T-helper 9 cell (primary cell): ENCODE measurements around the gene TNK2.
A peak's percentile ranks its signal among the peaks of the same experiment; 100 is the strongest.

Experiments used
- DNase-seq: peaks from one replicate; pipeline ENCODE4 v3.0.0-alpha.2; 2020

The TNK2 gene

DNA sequence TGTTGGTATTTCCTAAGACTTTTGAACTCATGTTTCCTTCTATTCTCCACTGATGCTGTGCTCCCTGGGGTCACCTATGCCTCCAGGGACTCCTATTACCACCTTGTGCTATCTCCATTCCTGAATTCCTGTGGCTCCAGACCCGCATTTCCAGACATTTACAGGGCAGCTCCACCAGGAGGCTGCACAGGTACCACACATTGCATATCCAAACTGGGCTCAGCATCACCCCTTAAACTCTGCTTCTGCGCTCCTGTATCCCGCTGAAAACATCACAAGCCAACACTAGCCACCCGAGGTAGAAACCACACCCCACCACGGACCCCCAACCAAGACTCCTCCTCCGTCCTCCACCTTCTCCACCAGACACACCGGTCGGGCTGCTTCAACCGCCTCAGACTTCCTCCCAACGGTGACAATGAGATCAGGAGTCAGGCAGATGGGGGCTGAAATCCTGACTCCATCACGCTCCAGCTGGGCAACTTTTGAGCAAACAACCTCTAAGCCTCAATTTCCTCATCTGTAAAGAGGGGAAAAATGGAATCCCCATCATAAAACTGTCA is 10.4 kb downstream of the TNK2 start:
- no peak for DNase-seq

DNA sequence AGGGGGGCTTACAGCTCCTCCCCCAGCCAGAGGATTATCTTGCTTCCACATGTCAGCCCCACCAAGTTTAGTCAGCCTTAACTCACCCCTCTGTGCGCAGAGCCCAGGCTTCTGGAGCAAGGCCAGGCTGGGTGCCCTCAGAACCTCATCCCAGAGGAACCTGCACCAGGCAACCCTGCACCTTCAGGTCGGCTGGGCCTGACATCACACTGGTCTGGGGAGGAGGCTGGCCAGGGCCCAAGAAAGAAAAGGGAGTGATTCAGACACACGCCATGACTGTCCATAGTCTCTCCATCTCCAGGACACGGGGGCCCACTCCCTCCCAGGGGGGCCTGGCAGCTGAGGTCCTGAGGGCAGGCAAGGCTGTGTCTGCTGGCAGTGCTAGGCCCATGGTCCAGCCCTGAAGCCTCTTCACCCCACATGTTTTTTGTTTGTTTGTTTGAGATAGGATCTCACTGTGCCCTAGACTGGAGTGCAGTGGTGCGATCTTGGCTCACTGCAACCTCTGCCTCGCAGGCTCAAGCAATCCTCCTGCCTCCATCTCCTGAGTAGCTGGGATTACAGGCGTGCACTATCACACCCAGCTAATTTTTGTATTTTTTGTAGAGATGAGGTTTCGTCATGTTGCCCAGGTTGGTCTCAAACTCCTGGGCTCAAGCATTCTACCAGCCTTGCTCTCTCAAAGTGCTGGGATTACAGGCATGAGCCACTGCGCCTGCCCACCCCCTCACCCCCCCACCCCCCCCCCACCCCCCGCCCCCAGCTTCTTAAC is 11.1 kb downstream of the TNK2 start:
- DNase-seq = no peak

DNA sequence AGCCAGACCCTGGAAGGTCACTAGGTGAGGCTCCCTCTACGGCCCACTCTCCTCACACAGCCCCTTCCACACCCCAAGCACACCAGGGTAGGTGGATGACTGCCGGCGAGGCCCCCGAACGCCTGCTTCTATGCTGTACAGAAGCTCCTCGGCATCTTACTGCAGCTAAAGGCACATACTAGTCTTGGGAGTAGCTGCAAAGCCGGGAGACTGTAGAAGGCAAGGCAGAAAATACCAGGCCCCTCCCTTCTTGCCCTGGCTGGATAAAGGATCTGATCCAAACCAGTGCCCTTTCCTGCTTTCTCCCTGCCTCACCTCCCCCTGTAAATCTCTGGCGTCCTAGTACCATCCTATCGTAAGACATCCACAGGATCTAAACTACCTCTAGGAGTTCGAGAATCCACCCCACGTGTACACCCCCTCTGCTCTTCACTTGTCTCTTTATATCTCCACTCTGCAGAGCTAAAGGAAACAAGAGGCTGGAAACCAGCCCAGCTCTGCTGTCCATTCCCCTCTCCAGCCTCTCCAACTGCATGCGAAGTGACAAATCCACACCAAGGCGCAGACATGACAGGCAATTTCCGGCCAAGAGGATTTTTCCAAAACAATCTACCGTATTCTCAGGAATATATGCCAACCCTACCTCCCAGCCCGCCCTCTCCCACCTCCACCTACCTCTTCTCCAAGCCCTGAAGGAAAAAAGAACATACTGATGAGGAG is 11.8 kb downstream of the TNK2 start:
- no peak for DNase-seq

DNA sequence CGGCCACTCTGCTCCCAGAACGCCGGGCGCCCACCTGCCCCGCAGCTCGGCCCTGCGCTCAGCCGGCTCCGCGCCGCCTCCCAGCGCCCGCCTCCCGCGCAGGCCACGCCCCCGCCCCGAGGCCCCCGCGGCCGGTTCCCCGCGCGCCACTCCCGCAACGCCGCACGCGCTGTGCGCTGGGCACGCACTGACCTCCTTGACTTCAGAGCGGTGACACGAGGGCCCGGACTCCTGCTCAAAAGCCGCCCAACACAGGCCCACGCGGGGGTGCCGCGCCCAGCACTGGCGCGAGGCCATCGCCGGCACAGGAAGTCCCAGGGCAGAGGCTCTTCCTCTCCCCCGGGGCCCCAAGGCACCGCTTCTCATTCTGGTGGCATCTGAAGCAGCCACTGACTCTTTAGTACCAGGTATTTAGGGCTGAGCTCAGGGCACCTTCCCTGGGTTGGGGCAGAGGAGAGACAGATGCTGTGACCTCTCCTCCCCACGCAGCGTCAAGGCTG is 12.4 kb downstream of the TNK2 start:
- DNase-seq = peak; percentile 53

DNA sequence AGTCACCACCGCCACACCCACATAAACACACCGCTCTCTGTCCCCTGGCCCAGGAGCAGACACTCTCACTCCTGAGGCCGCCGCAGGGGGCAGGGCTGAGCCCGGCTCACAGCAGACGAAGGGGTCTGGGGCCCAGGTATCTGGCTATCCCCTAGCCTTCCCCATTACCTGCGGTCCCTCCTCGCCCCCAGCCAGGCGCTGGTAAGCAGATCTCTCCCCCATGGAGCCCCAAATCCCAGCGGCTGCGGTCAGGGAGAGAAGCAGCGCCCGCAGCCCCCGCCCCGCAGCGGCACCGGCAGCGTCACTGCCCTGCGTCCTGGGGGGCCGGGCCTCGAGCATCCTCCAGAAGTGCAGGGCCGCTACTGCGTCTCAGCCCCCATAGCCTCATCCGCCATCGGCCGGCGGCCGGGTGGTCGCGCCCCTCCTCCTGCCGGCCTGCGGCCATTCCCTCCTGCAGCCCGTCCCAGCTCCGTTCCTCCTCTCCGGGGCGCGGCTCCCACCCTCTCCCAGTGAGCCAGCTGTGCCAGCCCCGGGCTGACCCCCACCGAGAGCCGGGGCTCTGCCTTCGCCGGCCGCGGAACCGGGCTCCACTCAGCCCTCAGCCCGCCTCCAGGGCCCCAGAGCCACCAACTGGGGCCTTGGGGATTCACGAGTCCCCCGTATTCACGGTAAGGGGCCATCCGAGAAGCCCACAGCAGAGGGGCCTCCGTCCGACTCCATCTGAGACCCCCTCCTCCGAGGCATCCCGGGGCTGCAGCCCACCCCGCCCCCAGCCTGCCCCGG is 13.1 kb downstream of the TNK2 start:
- DNase-seq = peak; percentile 58

DNA sequence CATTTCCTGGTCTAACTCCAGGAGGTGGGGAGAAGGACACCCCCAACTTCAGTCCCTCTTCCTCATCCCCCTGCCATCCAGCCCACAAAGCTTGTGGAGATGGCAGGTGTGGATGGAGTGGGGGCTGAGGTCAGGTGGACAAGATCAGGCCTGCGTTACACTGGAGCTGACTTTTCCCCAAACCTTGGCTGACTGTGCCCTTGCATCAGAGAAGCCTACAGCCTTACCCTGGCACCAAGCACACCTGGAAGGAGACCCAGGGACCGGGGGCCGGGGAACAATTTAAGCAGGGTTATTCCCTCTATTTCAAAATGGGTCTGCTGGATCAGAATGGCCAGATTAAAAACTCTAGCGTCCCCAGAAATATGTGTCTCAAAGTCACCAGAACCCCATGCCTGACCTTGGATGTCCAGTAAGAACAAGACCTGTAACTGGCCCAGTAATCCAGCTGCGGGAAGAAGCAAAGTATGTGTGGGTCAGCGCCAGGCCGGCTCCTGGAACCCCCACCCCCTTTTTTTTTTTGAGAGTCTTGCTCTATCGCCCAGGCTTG is 14.4 kb downstream of the TNK2 start:
- no peak for DNase-seq

DNA sequence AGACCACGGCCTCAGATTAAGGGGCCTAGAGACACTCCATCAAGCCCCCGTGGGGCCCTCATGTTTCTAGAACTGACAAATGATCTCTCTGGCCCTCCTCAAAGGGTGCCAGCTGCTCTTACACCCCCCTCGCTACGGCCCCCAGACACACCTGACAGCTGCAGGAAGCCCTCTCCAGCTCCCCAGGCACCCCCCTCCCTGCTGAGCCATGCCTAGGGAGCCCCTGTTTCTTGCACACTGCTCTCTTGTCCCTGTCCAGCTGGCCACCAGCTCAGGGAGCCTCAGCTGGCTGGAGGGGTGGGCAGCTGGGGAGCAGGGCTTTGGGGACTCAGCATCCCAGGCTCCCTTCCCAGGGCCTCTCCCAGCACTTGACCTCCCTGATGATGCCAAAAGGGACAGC is 14.8 kb downstream of the TNK2 start:
- DNase-seq = no peak

DNA sequence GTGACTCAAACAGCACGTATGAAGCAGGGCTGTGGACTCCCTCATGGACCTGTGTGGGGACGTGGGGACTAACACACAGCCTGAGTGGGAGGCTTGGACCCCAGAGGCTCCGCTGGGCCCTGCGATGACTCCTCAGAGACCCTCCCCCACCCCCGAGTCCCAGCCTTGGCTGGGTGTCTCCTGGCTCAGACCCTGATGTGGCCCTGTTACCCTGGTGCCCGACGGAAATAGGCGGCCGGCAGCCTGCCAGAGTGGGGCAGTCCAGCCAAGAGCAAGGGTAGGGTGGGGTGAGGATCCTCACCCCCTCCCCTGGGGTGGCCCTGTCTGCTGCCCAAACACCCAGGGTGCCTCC is 15.3 kb downstream of the TNK2 start:
- DNase-seq = no peak

DNA sequence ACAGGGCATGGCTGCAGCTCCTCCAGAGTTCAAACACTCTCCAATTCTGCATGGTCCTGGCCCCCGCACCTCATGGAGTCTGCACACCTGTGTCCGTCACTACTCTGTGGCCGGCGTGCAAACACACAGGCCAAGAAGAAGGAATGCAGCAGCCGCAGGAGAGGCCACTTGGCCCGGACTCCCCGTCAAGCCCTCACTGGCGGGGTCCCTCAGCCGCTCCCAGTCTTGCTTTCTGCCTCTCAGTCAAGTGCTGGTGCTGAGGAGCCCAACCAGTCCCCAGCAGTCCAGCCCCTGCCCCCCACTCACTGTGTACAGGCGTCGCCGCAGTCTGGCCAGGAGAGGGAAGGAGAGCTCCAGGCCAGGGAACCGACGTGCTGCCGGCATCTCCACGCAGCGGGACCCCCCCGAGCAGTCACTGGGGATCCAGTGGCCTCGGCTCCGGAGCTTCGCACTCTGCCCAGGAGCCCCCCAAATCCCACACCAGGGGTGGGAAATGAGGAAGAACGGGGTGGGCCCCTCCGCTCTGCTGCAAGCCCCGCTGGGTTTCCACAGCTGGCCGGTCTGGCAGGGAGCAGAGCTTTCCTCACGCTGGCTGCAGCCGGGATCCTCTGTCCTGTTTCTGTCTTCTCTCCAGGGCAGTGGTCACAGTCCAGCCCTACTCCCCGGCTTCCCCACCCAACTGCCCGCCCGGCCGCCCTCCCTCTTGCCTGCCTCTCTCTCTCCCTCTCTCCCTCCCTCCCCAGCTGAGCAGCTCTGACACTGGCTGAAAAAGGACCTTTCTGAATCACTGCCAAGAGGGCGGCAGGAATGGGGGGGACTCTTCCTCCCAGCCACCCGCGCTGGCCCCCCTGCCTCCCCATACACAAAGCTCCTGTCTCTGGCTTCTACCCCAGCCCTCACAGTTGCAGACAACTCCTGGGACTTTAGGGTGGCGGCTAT is 16.0 kb downstream of the TNK2 start:
- DNase-seq = no peak

DNA sequence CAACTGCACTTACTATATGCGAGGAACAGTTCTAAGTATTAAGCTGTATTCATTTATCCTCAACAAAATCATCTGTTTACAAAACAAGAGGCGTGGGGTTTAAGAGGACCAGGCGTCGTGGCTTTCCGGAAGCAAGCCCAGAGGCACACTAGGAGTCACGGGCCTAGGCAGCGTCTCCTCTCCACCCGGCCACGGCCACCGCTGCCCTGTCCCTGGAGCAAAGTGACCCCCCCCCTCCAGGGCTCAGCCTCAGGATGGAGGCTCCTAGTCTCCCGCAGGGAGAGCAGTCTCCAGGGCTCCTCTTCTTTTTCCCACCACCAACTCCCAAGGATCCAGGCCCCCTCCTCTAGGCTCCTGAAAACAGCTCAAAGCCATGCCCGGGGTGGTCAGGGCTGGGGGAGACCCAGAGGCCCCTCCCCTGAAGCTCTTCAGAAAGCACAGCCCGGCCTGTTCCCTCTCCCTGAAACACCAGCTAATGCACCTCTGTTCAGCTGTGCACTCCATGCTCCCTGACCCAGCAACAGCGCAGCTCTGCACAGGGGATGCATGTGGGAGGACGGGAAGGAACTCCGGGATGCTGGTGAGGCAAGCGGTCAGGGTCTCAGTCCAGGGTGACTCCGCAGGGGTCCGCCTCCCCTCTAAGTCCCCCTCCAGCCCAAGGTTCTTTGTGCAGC is 16.8 kb downstream of the TNK2 start:
- DNase-seq = no peak

DNA sequence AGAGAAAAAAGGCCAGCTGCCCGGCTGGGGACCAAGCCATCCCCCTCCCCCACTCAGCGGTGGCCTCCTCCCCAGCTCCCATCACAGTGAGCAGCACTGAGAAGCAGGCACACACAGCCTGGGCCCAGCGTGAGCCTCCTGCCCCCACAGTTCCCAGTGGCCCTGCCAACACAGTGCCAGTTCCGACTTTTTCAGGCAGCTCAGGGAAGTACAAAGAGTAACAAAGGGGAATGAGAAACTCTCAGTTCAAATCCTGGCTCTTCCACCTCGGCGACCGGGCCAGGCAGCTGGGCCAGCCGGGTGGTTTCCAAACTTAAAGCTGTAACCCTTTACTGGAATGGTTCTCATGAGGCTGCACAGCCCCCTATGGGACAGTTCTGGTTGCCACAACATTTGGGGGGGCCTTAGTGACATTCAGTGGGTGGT is 18.5 kb downstream of the TNK2 start:
- DNase-seq = no peak

DNA sequence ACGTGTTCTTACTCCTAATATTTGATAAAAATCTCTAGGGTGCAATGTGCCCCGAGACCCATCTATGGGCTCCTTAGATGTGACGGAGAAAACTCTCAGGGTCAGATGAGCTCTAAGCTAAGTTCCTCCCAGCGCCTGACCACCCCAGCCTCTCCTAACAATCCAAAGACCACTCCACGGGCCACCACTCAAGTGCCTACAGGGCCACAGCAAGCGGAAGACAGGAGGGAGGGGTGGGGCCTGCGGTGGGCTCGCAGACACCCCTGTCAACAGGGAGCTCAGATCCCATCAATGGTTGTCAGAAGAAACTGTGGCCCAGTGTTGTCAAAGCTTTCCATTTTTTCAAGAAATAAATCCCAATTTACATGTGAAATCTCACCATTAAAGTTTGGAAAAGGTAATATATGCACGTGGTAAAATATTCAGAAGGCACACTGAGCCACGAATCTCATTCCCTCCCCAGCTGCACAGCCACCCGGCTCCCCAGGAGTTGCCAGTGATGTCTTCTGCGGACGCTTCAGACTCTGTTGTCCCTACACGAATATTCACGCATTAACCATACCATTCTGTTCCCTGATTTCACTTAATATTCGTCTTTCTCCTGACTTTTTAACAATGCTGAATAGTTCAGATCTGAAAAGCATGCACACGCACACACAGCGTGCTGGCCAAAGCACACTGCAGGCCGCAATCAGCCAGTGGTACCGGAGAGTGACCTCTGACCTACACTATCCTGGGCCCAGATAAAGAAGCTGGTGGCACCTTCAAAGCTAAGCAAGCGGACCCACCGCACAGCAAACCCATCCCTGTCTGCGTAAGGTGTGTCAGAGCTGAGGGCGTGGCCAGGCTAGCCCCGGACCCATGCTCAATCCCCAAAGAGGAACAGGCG is 19.1 kb downstream of the TNK2 start:
- DNase-seq = no peak

DNA sequence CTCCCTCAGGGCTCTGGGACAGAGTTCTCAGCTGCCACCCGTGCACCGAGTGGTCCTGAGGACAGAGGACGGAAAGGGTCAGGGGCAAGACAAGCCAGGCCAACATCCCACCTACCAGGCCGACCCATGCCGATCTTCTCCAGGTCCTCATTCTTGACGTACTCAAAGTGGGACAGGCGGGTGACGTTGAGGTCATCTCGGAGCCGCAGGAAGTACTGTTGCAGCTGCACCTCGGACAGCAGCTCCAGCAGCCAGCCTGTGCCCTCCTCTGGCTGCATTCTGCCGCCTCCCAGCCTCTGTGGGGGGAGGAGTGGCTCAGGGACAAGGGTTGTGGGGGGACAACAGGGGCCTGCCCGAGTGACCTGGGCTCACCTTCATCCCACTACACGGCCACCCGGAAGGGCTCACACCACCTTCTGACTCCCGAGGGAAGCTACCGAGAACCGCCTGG is 20.0 kb downstream of the TNK2 start:
- no peak for DNase-seq

DNA sequence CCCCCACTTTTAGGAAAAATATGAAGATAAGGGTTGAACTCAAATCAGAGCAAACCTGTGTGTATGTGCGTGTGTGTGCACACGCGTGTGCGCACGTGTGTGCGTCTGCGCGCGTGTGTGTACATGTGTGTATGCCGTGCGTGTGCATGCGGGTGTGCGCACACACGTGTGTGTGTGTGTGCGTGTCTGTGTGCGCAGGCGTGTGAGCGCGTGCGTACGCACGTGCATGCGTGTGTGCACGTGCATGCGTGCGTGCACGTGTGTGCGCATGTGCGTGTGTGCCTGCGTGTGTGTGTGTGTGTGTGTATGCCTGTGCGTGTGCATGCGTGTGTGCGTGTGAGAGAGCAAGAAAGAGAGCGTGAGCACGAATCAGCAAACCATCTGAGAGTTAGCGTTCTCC is 20.7 kb downstream of the TNK2 start:
- DNase-seq = no peak

DNA sequence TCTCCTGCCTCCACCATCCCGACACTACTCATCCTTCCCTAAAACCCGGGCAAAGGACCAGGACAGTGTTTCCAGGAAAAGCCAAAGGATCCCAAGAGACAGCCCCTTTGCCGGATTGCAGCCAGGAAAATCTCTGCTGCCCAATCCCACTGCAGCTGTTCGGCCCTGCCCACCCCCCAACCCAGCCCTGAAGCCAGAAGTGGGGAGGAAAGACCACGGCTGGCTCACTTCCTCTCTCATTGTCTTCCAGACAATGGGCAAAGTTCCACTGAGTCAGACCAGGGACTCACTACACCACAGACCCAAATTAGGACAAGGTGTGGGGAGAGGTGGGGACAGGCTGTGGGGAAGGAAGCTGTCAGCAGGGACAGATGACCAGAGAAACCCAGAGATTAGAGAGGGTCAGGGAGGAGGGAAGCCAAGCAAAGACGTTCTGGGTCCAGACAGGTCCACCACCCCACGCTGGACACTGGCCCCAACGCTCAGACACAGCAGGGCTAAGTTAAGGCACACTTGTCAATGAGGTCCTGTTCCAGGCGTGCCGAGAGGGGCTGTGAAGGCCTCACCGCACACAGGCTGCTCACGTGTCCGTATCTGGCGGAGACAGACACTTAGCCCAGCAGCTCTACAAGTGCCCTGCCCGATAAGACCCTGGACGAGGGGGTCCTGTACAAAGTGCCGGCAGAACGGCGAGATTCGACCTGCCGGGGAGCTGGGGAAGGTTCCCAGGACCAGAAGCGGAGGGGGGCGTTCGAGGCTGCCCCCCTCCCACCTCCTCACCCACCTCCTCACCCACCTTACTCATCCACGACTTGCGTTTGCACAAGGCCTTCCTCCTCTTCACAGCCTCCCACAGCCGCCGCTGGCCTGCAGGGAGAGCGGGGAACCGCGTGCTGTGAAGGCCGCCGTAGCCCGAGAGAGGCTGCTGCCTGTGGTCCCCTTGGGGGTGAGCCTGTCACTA is 21.9 kb downstream of the TNK2 start:
- no peak for DNase-seq

DNA sequence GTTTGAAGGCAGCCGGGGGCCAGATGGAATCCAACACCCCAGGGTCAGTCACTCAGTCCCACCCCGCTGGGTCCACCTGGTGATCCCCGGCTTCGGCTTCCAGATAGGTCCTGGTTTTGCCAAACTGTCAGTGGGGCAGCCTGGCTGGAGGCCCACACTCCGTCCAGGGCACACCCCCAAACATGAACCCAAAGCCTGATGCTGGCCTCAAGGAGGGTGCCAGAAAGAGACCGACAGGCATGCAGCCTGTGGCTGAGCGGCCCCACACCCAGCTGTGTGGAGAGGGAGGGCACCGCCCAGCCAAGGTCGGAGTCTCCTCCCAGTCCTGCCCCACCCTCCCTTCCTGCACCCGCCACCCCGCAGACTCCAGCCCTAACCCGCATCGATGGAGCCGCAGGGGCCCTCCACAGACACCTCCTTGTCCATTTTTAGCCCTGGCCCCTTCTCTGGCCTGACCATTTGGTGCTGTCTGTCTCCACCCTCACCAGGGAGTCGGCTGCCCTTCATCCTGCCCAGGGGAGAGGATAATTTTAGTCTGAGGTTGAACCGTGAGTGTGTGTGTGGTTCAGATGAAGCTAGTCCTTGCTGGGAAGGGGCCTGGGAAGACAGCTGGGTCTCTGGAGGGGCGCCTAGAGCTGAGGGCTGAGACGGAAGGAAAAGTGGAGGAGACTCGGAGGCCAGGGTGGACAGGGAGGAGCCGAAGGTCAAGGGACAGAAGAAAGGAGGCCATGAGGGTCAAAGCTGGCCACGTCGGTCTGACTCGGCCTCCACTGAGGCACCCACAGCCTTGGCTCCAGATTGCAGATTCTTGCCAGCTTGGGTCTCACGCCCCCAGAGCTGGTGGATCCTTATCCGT is 23.1 kb downstream of the TNK2 start:
- DNase-seq = no peak

DNA sequence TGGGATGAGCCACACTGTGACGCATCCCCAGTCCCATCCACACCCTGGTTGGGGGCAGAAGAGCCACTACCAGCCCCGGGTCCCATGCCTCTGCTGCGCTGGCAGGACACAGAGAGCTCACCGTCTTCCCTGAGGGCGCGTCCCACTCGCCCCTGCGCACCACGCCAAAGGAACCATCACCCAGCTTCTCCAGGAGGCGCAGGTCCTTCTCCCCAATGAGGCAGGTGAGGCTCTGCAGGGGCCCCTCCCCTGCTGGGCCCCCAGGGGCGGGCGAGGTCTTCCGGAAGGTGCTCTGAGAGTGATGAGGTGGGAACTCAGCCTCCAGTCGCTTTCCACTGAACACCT is 23.7 kb downstream of the TNK2 start:
- no peak for DNase-seq

DNA sequence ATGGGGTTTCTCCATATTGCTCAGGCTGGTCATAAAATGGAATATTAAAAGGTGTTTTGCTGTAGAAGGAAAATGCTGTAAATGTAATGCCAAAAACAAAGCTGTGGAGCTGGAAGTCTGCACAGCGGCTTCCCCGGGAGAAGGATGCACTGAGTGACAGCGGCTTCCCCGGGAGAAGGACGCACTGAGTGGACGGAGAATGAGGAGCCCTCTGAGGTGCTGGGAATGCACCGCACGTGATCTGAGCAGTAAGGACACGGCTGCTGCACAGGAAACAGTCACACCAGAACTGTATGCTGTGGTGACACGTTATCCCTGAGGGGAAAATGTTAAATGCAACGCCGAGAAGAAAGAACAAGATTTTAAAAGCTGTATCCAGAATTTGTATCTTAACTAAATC is 24.6 kb downstream of the TNK2 start:
- no peak for DNase-seq
